ENCODE results near the gene THBS4. TPM values are rescaled to one million over a fixed set of nuclear protein-coding genes. Genes with fewer than 3 reads are reported as not detected.
"Not testable (repeated sequence)": the region's sequence is repeated elsewhere in the genome, so short reads cannot be mapped to it uniquely, and the experiment has no call there.

THBS4 gene
- total RNA-seq, 1 donor from 2014 or later, result 6.9 TPM

- no peak for DNase-seq (ENCODE audit: low read depth, low spot score)
- Mint-ChIP-seq H3K9me3 (peaks cover 7% of the 10 kb centered on the region), H3K4me1 (peaks cover 22% of the 10 kb centered on the region), H3K27me3 (ENCODE audit: low read depth) (peaks cover 10% of the 10 kb centered on the region), H3K4me3 (no peak overlapping the region), H3K36me3 (ENCODE audit: low read depth) (peaks cover 7% of the 10 kb centered on the region), H3K27ac (ENCODE audit: unreplicated experiment) (no peak overlapping the region)
- TF ChIP-seq, protein P1, sequence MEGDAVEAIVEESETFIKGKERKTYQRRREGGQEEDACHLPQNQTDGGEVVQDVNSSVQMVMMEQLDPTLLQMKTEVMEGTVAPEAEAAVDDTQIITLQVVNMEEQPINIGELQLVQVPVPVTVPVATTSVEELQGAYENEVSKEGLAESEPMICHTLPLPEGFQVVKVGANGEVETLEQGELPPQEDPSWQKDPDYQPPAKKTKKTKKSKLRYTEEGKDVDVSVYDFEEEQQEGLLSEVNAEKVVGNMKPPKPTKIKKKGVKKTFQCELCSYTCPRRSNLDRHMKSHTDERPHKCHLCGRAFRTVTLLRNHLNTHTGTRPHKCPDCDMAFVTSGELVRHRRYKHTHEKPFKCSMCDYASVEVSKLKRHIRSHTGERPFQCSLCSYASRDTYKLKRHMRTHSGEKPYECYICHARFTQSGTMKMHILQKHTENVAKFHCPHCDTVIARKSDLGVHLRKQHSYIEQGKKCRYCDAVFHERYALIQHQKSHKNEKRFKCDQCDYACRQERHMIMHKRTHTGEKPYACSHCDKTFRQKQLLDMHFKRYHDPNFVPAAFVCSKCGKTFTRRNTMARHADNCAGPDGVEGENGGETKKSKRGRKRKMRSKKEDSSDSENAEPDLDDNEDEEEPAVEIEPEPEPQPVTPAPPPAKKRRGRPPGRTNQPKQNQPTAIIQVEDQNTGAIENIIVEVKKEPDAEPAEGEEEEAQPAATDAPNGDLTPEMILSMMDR (conservative IDR thresholded peaks at IDR 0.05), result no peak
Measured at GRCh38 chr5:80109646-80110478, 74.7 kb downstream of the THBS4 start.

DNA sequence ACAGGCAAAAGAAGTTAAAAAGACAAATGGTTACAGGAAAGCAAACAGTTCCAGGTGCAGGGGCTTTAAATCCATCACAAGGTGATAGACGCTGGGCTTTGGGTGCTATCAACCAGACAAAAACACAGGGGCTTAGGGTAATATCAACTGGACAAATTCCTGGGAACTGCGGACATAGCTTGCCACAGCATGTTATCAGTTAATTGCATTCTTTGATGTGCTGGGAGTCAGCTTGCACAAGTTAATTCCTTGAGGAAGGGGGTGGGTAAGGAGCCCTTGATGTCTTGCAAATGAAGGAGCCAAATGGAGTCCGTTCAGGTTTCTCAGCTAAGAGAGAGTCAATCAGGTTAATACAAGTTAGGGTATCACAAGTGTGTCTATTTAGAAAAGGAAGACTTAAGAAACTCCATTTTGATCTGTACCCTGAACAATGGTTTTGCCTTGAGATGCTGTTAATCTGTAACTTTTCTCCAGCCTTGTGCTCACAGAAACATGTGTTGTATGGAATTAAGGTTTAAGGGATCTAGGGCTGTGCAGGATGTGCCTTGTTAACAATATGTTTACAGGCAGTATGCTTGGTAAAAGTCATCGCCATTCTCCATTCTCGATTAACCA lies 76.3 kb downstream of the THBS4 start:
- not testable (repeated sequence) for H3K9me3 Mint-ChIP-seq; H3K27ac Mint-ChIP-seq (ENCODE audit: unreplicated experiment); H3K4me3 Mint-ChIP-seq

DNA sequence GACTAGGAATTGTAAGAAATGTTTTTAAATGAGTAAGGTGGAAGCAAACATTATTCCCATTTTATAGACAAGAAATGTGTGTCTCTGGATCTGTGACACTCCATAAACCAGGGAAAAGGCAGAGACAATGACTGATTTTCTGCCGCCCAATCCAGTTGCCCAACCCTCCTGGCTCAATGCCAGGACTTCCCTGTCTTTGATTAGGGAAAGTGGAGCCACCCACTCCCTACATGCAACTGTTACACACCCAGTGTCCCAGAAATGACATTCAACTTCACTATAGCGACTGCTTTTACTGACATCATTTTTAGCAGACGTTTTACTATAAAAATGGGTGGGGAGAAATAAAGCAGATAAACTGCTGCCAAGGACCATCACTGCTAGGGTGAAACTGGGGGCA lies 79.7 kb downstream of the THBS4 start:
- Mint-ChIP-seq H3K27ac (ENCODE audit: unreplicated experiment) (no peak overlapping the region), H3K36me3 (ENCODE audit: low read depth) (peaks cover 13% of the 10 kb centered on the region), H3K9me3 (peaks cover 11% of the 10 kb centered on the region), H3K27me3 (ENCODE audit: low read depth) (peaks cover 10% of the 10 kb centered on the region), H3K4me1 (peaks cover 35% of the 10 kb centered on the region), H3K4me3 (no peak overlapping the region)
- no peak for DNase-seq (ENCODE audit: low read depth, low spot score)
- TF ChIP-seq, protein P1 (conservative IDR thresholded peaks at IDR 0.05), result no peak

More for the DNA sequence above, 76.3 kb downstream of the THBS4 start:
- peaks cover 34% of the 10 kb centered on the region for H3K4me1 Mint-ChIP-seq
- H3K36me3 Mint-ChIP-seq (ENCODE audit: low read depth), result peaks cover 11% of the 10 kb centered on the region
- not testable (repeated sequence) for DNase-seq (ENCODE audit: low read depth, low spot score)
- peaks cover 10% of the 10 kb centered on the region for H3K27me3 Mint-ChIP-seq (ENCODE audit: low read depth)

- TF ChIP-seq, protein P1 (conservative IDR thresholded peaks at IDR 0.05), result no peak
- no peak for DNase-seq (ENCODE audit: low read depth, low spot score)
- H3K36me3 Mint-ChIP-seq (ENCODE audit: low read depth), result peaks cover 13% of the 10 kb centered on the region
- no peak overlapping the region for H3K27ac Mint-ChIP-seq (ENCODE audit: unreplicated experiment)
- peaks cover 8% of the 10 kb centered on the region for H3K27me3 Mint-ChIP-seq (ENCODE audit: low read depth)
- H3K9me3 Mint-ChIP-seq, result peaks cover 11% of the 10 kb centered on the region
- H3K4me3 Mint-ChIP-seq, result no peak overlapping the region
- peaks cover 28% of the 10 kb centered on the region for H3K4me1 Mint-ChIP-seq
Measured at GRCh38 chr5:80116000-80116399, 80.9 kb downstream of the THBS4 start.

DNA sequence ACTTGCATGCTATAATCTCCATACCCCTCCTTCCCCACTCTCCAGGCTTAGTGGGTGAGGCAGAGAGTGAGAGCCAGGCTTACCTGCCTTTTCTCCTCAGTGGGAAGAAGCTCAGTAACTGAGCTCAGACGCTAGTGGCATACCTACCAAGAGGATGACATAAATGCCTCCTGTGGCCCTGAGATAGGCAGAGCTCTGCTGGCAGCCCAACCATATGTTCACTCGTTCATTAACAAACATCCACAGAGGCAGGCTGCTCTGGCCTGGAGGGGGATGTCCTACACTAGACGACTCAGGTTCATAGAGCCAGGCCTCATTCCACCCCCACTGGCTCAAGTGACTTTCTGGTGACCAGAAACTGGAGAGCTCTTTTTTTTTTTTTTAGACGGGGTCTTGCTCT lies 81.3 kb downstream of the THBS4 start:
- no peak overlapping the region for H3K4me3 Mint-ChIP-seq
- DNase-seq (ENCODE audit: low read depth, low spot score), result no peak
- peaks cover 23% of the 10 kb centered on the region for H3K4me1 Mint-ChIP-seq
- H3K36me3 Mint-ChIP-seq (ENCODE audit: low read depth), result peaks cover 13% of the 10 kb centered on the region
- H3K27ac Mint-ChIP-seq (ENCODE audit: unreplicated experiment), result peak overlapping the region; percentile 89
- H3K9me3 Mint-ChIP-seq, result peaks cover 11% of the 10 kb centered on the region
- H3K27me3 Mint-ChIP-seq (ENCODE audit: low read depth), result peaks cover 4% of the 10 kb centered on the region
- TF ChIP-seq, protein P1 (conservative IDR thresholded peaks at IDR 0.05), result no peak

GRCh38 chr5:80117446-80117845 lies 82.3 kb downstream of the THBS4 start:
- Mint-ChIP-seq H3K9me3 (peaks cover 11% of the 10 kb centered on the region), H3K27me3 (ENCODE audit: low read depth) (peaks cover under 1% of the 10 kb centered on the region)
- DNase-seq (ENCODE audit: low read depth, low spot score), result no peak

More at GRCh38 chr5:80117446-80117845, 82.3 kb downstream of the THBS4 start:
- peaks cover 16% of the 10 kb centered on the region for H3K4me1 Mint-ChIP-seq
- TF ChIP-seq, protein P1 (conservative IDR thresholded peaks at IDR 0.05), result no peak
- H3K27ac Mint-ChIP-seq (ENCODE audit: unreplicated experiment), result no peak overlapping the region
- H3K36me3 Mint-ChIP-seq (ENCODE audit: low read depth), result peaks cover 13% of the 10 kb centered on the region
- no peak overlapping the region for H3K4me3 Mint-ChIP-seq

Data from neural crest cell (in vitro differentiated cells).